ENCODE data around the gene AP1S3. TPM values are rescaled to one million over a fixed set of nuclear protein-coding genes. Genes with fewer than 3 reads are reported as not detected.

Gene AP1S3
- total and polyA plus RNA-seq, 11 donors, result 0.08 to 3.4 (median 0.51) TPM; not detected in 1

- no peaks in the 10 kb centered on the region for H3K9me3 ChIP-seq
- H3K4me1 ChIP-seq, result no peaks in the 10 kb centered on the region
- no peak overlapping the region for H3K4me3 ChIP-seq
- no peak for TF ChIP-seq POLR2A (IDR thresholded peaks at IDR 0.05)
- TF ChIP-seq, protein P1, sequence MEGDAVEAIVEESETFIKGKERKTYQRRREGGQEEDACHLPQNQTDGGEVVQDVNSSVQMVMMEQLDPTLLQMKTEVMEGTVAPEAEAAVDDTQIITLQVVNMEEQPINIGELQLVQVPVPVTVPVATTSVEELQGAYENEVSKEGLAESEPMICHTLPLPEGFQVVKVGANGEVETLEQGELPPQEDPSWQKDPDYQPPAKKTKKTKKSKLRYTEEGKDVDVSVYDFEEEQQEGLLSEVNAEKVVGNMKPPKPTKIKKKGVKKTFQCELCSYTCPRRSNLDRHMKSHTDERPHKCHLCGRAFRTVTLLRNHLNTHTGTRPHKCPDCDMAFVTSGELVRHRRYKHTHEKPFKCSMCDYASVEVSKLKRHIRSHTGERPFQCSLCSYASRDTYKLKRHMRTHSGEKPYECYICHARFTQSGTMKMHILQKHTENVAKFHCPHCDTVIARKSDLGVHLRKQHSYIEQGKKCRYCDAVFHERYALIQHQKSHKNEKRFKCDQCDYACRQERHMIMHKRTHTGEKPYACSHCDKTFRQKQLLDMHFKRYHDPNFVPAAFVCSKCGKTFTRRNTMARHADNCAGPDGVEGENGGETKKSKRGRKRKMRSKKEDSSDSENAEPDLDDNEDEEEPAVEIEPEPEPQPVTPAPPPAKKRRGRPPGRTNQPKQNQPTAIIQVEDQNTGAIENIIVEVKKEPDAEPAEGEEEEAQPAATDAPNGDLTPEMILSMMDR (IDR thresholded peaks at IDR 0.05), result no peak
- no peaks in the 10 kb centered on the region for H3K36me3 ChIP-seq
- WGBS, 4 donors, result 94 to 98% (median 97%) methylated on average over 6 of the region's 6 CpGs
- no peak for DNase-seq
- intact Hi-C loops (cut with DNase I), result no loop called here
- H3K27me3 ChIP-seq, result no peaks in the 10 kb centered on the region
- no peak overlapping the region for H3K27ac ChIP-seq
- ATAC-seq, result no peak
Observed at GRCh38 chr2:223828314-223828713, 9.1 kb downstream of the AP1S3 start.

GRCh38 chr2:223826995-223827394 lies 10.4 kb downstream of the AP1S3 start:
- ATAC-seq, result no peak

DNA sequence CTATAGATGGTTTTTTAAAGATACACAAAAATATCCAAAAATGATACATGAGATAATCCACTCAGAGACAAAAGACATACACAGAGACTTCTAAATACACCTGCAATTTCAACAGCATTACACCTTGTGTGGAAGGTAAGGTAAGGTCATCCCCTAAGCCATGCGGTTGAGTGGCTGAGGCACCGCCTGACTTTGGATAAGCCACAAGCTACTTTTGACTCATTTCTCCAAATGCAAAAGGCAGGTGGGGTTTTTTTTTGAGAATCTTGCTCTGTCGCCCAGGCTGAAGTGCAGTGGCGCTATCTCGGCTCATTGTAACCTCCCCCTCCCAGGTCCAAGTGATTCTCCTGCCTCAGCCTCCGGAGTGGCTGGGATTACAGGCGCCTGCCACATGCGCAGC lies 13.1 kb downstream of the AP1S3 start:
- Histone ChIP-seq H3K36me3 (no peaks in the 10 kb centered on the region), H3K27me3 (no peaks in the 10 kb centered on the region), H3K4me1 (no peaks in the 10 kb centered on the region), H3K4me3 (no peak overlapping the region), H3K9me3 (no peaks in the 10 kb centered on the region), H3K27ac (no peak overlapping the region)
- ATAC-seq (no peak), DNase-seq (no peak)
- intact Hi-C loops (cut with DNase I), result no loop called here
- 92 to 98% (median 95%) methylated on average over 8 of the region's 8 CpGs for WGBS, 4 donors
- no peak for TF ChIP-seq POLR2A (IDR thresholded peaks at IDR 0.05)
- TF ChIP-seq, protein P1 (IDR thresholded peaks at IDR 0.05), result no peak

More at GRCh38 chr2:223826995-223827394, 10.4 kb downstream of the AP1S3 start:
- intact Hi-C loops (cut with DNase I), result no loop called here
- Histone ChIP-seq H3K27ac (no peak overlapping the region), H3K36me3 (no peaks in the 10 kb centered on the region), H3K27me3 (no peaks in the 10 kb centered on the region), H3K4me1 (no peaks in the 10 kb centered on the region), H3K9me3 (no peaks in the 10 kb centered on the region), H3K4me3 (no peak overlapping the region)
- TF ChIP-seq POLR2A (IDR thresholded peaks at IDR 0.05), result no peak
- TF ChIP-seq, protein P1 (IDR thresholded peaks at IDR 0.05), result no peak
- no peak for DNase-seq
- WGBS, 4 donors, result 51 to 85% (median 72%) methylated on average over 4 of the region's 4 CpGs

- Histone ChIP-seq H3K9me3 (no peaks in the 10 kb centered on the region), H3K27ac (no peak overlapping the region), H3K4me1 (no peaks in the 10 kb centered on the region), H3K4me3 (no peak overlapping the region), H3K36me3 (no peaks in the 10 kb centered on the region), H3K27me3 (no peaks in the 10 kb centered on the region)
- TF ChIP-seq POLR2A (IDR thresholded peaks at IDR 0.05), result no peak
- TF ChIP-seq, protein P1 (IDR thresholded peaks at IDR 0.05), result no peak
- intact Hi-C loops (cut with DNase I), result no loop called here
- ATAC-seq, result no peak
- no peak for DNase-seq
Observed at GRCh38 chr2:223822818-223823217, 14.6 kb downstream of the AP1S3 start.

All from heart left ventricle (tissue), 16 donors.